Tibial nerve (tissue), 4 donors: Measurements from ENCODE around the gene DCTN1. TPM values are rescaled to one million over a fixed set of nuclear protein-coding genes. Genes with fewer than 3 reads are reported as not detected.
A peak's percentile ranks its signal among the peaks of the same experiment; 100 is the strongest.

Experiments
- DNase-seq, 2 donors: peaks; one replicate each; pipeline ENCODE4 v3.0.0-alpha.2; 2019; ENCODE audit warnings: low spot score in 2 of 2
- H3K27ac ChIP-seq, 4 donors: fragments of 200-600 bp; sonication (generic) in 3 of 4; one replicate each; pipeline ENCODE4 v1.5.1; 2017 to 2019; ENCODE audit warnings: mild to moderate bottlenecking in 1 of 4
- H3K27me3 ChIP-seq, 2 donors: fragments of 200-600 bp; sonication (generic) in 1 of 2; one replicate each; pipeline versions ENCODE4 v1.5.1 to v1.6.0; 2017 to 2019
- H3K36me3 ChIP-seq, 3 donors: fragments of 200-600 bp; sonication (generic); one replicate each; pipeline ENCODE4 v1.5.1; 2018 to 2019
- H3K4me1 ChIP-seq, 4 donors: fragments of 200-600 bp; sonication (generic) in 3 of 4; one replicate each; pipeline ENCODE4 v1.5.1; 2017 to 2019
- H3K4me3 ChIP-seq, 4 donors: fragments of 200-600 bp; sonication (generic) in 3 of 4; one replicate each; pipeline ENCODE4 v1.5.1; 2017 to 2019; ENCODE audit warnings: mild to moderate bottlenecking in 1 of 4, moderate library complexity in 1 of 4
- H3K9me3 ChIP-seq, 4 donors: fragments of 200-600 bp; sonication (generic) in 3 of 4; one replicate each; pipeline ENCODE4 v1.5.1; 2017 to 2019
- EP300 ChIP-seq, 2 donors: sonication (generic); formaldehyde crosslinking; IDR thresholded peaks; one replicate each; pipeline ENCODE4 v1.6.1; 2017; ENCODE audit warnings: antibody characterized with exemption in 2 of 2, mild to moderate bottlenecking in 1 of 2
- POLR2A ChIP-seq, 2 donors: fragments of 450-650 bp; IDR thresholded peaks; one replicate each; pipeline ENCODE4 v1.6.1; 2017; ENCODE audit warnings: antibody characterized with exemption in 2 of 2, mild to moderate bottlenecking in 2 of 2, moderate library complexity in 2 of 2
- WGBS, 2 donors: methylation state at CpG; one replicate each; pipeline ENCODE4 v1.1.5; 2018; 5-methylcytosine and 5-hydroxymethylcytosine counted together
- total RNA-seq, 4 donors: library from RNA; depleted of rRNA; stranded (reverse); fragments of >200 nt; gene quantifications; one replicate each; pipeline ENCODE4 v1.1.0, GENCODE V29; 2016
- TF ChIP-seq, protein P1 (sequence below), 5 experiments: fragments of 200-600 bp in 3 of 5; fragments of 450-650 bp in 2 of 5; sonication (generic) in 3 of 5; IDR thresholded peaks; one replicate each; pipeline ENCODE4 v1.5.1; 2016 to 2019; ENCODE audit warnings: antibody characterized with exemption in 5 of 5, mild to moderate bottlenecking in 3 of 5, moderate library complexity in 2 of 5

The DCTN1 gene
- total RNA-seq, 4 donors from 2014 or later: 122 to 157 (median 140) TPM

DNA sequence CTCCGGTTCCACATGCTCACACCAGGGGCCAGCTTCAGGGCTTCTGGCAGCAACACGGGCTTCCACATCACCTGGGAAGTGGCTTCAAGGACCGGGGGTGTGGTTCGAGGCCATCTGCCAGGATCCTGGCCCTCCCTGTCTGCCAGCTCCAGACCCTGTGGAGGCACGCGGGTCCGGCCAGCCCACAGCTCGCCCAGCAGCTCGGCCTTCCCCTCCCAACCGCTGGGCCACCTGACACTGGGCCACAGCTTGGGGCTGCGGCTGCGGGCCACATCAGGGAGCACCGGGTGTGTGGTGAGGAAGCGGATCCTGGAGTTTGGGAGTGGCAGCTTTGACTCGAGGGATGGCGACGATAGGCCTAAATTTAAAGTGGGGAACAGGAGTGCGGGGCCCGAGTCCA lies 34.3 kb upstream of the DCTN1 start:
- WGBS, 2 donors: 32 to 39% methylated on average over 15 to 19 of the region's 19 CpGs
- Histone ChIP-seq H3K36me3 (no peaks in the 10 kb centered on the region), H3K9me3 (no peaks in the 10 kb centered on the region), H3K4me3 (peak overlapping the region; percentile 53 to 75 (median 58)), H3K4me1 (peaks cover 0 to 40% (median 12%) of the 10 kb centered on the region in 4 donors), H3K27me3 (no peaks in the 10 kb centered on the region), H3K27ac (peak overlapping the region in 3 of 4 donors; percentile 67 to 82 (median 73))
- DNase-seq: no peak
- TF ChIP-seq EP300 (IDR thresholded peaks at IDR 0.05) (no peak), POLR2A (IDR thresholded peaks at IDR 0.05) (no peak)
- TF ChIP-seq, protein P1, sequence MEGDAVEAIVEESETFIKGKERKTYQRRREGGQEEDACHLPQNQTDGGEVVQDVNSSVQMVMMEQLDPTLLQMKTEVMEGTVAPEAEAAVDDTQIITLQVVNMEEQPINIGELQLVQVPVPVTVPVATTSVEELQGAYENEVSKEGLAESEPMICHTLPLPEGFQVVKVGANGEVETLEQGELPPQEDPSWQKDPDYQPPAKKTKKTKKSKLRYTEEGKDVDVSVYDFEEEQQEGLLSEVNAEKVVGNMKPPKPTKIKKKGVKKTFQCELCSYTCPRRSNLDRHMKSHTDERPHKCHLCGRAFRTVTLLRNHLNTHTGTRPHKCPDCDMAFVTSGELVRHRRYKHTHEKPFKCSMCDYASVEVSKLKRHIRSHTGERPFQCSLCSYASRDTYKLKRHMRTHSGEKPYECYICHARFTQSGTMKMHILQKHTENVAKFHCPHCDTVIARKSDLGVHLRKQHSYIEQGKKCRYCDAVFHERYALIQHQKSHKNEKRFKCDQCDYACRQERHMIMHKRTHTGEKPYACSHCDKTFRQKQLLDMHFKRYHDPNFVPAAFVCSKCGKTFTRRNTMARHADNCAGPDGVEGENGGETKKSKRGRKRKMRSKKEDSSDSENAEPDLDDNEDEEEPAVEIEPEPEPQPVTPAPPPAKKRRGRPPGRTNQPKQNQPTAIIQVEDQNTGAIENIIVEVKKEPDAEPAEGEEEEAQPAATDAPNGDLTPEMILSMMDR (IDR thresholded peaks at IDR 0.05): no peak

DNA sequence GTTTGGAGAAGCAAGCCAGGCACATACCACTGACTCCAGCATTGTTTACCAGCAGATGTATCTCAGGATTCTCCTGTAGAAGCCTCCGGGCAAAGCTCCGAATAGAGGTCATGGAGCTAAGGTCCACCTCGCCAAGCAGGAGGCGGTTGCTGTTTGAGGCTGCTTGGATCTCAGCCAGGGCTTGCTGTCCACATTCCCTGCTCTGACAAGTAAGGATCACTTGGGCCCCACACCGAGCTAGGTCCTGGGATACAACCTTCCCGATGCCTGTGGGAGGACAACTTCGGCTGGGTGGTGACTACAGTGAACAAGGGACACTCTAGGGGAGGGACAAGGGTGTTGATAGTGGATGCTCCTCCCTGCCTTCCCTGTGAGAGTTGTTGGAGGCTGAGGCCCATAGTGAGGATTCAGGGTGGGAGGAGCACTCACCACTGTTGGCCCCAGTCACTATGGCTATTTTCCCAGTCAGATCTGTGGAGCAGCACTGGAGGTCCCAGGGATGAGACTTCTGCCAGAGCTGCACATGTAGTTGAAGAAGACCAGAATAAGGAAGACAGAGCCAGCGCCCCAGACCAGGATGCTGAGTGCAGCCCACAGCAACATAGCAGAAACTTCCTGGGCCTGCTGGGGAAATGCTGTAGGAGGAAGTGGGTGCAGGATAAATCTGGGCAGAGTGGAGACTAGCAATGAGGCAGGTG lies 33.0 kb upstream of the DCTN1 start:
- Histone ChIP-seq H3K4me1 (peaks cover 0 to 40% (median 12%) of the 10 kb centered on the region in 4 donors), H3K27ac (no peak overlapping the region), H3K4me3 (no peak overlapping the region), H3K27me3 (no peaks in the 10 kb centered on the region), H3K36me3 (no peaks in the 10 kb centered on the region), H3K9me3 (no peaks in the 10 kb centered on the region)
- TF ChIP-seq EP300 (IDR thresholded peaks at IDR 0.05): no peak
- TF ChIP-seq POLR2A (IDR thresholded peaks at IDR 0.05): no peak
- TF ChIP-seq, protein P1 (IDR thresholded peaks at IDR 0.05): no peak
- DNase-seq: no peak
- WGBS, 2 donors: 74 to 78% methylated on average over 8 of the region's 8 CpGs

DNA sequence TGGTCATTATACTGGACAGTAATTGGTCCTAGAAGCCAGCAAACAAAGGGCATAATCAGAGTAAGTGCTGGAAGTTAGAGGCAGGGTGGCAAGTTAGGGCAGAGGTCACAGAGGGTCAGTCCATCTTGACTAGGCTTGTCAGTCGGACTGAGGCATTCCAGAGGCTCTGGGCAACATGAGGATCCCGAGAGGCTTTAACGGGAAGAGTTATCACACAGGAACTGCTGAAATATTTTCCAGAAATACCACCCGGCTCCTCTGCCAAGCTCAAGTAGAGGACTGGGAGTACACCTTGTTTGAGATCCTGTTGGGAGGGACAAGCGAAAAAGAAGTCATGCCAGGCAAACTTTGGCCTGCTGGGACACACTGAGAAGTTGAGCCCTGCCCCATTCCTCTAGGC lies 27.6 kb upstream of the DCTN1 start:
- no peaks in the 10 kb centered on the region for H3K36me3 ChIP-seq
- no peak for DNase-seq
- 50 to 58% methylated on average over 5 of the region's 5 CpGs for WGBS, 2 donors
- no peak overlapping the region for H3K4me3 ChIP-seq
- H3K27me3 ChIP-seq: no peaks in the 10 kb centered on the region
- H3K9me3 ChIP-seq: no peaks in the 10 kb centered on the region
- H3K4me1 ChIP-seq: no peaks in the 10 kb centered on the region
- no peak overlapping the region for H3K27ac ChIP-seq
- TF ChIP-seq POLR2A (IDR thresholded peaks at IDR 0.05) (no peak), EP300 (IDR thresholded peaks at IDR 0.05) (no peak)
- TF ChIP-seq, protein P1 (IDR thresholded peaks at IDR 0.05): no peak

DNA sequence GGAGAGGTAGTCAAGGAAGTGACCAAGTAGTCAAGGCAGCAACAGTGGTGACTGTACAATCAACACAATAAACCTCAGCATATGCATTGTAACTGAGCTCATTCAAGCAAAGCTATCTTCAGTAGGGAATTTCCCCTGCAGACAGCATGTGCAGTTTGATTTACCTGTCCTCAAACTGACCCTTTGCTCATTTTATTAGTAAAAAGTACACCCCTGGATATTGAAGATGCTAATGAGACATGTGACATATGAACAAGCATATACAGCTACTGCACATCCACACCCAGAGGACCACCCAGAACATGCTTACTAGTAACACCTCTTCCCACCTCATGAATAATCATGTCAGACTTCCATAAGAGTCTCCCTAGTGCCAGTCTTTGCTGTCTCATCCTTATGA lies 25.9 kb upstream of the DCTN1 start:
- no peak for TF ChIP-seq EP300 (IDR thresholded peaks at IDR 0.05)
- TF ChIP-seq POLR2A (IDR thresholded peaks at IDR 0.05): no peak
- TF ChIP-seq, protein P1 (IDR thresholded peaks at IDR 0.05): no peak
- H3K36me3 ChIP-seq: no peaks in the 10 kb centered on the region
- H3K4me1 ChIP-seq: no peaks in the 10 kb centered on the region
- no peak overlapping the region for H3K4me3 ChIP-seq
- H3K9me3 ChIP-seq: no peaks in the 10 kb centered on the region
- no peak overlapping the region for H3K27ac ChIP-seq
- H3K27me3 ChIP-seq: no peaks in the 10 kb centered on the region
- no peak for DNase-seq

DNA sequence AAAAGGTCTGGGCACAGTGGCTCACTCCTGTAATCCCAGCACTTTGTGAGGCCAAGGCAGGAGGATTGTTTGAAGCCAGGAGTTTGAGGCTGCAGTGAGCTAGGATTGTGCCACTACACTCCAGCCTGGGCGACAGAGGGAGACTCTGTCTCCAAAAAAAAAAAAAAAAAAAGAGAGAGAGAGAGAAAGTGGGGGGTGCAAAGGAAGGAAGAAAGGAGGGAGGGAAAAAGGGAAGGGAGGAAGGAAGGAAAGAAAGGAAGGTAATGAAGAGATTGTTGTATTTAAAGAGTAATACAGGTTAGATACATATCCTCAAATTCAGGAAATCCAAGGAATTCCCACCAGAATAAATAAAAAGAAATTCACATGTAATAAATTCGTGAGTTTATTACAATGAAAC lies 21.8 kb upstream of the DCTN1 start:
- Histone ChIP-seq H3K27ac (no peak overlapping the region), H3K9me3 (no peaks in the 10 kb centered on the region), H3K27me3 (no peaks in the 10 kb centered on the region), H3K36me3 (no peaks in the 10 kb centered on the region), H3K4me3 (no peak overlapping the region), H3K4me1 (no peaks in the 10 kb centered on the region)
- no peak for DNase-seq
- WGBS, 2 donors: 68 to 78% methylated on average over 2 of the region's 2 CpGs
- TF ChIP-seq EP300 (IDR thresholded peaks at IDR 0.05) (no peak), POLR2A (IDR thresholded peaks at IDR 0.05) (no peak)
- TF ChIP-seq, protein P1 (IDR thresholded peaks at IDR 0.05): no peak
